Measurements from ENCODE around the gene UGT8. TPM values are rescaled to one million over a fixed set of nuclear protein-coding genes. Genes with fewer than 3 reads are reported as not detected.
"Not testable (repeated sequence)": the region's sequence is repeated elsewhere in the genome, so short reads cannot be mapped to it uniquely, and the experiment has no call there.

The UGT8 gene
- total RNA-seq, 2 experiments from 2014 or later: 17.5 to 18.5 TPM

DNA sequence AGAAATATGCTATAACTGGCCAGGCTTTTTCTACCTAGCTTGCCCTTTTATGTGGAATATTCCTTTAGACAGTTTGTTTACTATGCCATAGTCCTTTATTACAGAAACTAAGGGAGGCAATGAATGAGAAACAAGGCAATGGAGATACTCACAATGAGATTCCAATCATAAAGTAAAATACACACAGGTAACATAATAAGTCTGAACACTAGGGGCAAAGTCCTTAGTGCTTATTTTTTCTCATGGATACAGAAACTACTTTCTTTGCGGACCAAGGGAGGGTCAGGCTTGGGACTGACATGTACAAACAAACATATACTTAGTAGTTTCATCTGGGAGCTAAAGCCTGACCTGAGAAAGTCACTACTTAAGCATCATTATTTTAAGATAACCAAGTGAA, 16.0 kb upstream of the UGT8 start:
- 0 out of 2 replicates have a peak, but pooled peaks have one; percentile 21 for TF ChIP-seq CTCF (conservative IDR thresholded peaks at IDR 0.05; ENCODE audit: low read length)
- no peak for TF ChIP-seq EZH2phosphoT487 (IDR thresholded peaks at IDR 0.05; ENCODE audit: borderline replicate concordance, low read depth, low read length)
- no TSS peak for BruUV-seq (replicated peaks)
- H3K9me2 ChIP-seq (ENCODE audit: insufficient read depth, low read length): no peaks in the 10 kb centered on the region
- no peaks in the 10 kb centered on the region for H3K79me2 ChIP-seq (ENCODE audit: insufficient read depth, low read depth, low read length)
- POLR2A ChIA-PET: no interaction called here
- intact Hi-C loops (cut with micrococcal nuclease; ENCODE audit: unreplicated experiment): no loop called here
- no peak overlapping the region for H3K4me2 ChIP-seq (ENCODE audit: low read length)
- no peak overlapping the region for H2AFZ ChIP-seq (ENCODE audit: low read length)
- CTCF ChIA-PET (ENCODE audit: unreplicated experiment): no interaction called here
- no peaks in the 10 kb centered on the region for H3K4me1 ChIP-seq (ENCODE audit: insufficient read depth, low read length, poor library complexity, severe bottlenecking)
- no peaks in the 10 kb centered on the region for H4K20me1 ChIP-seq (ENCODE audit: insufficient read depth, low read length)
- H3K4me3 ChIP-seq (ENCODE audit: low read depth, low read length, poor library complexity, severe bottlenecking): no peak overlapping the region
- H3K9me3 ChIP-seq (ENCODE audit: low read length): 0 out of 2 replicates have a peak, but pooled peaks cover 8% of the 10 kb centered on the region
- no peak overlapping the region for H3K27ac ChIP-seq (ENCODE audit: low read depth, low read length, poor library complexity, severe bottlenecking)
- DNase-seq (ENCODE audit: low spot score): no peak
- no peaks in the 10 kb centered on the region for H3K36me3 ChIP-seq (ENCODE audit: insufficient read depth, low read length)

GRCh38 chr4:114588305-114588704, 10.3 kb upstream of the UGT8 start:
- no peak for DNase-seq (ENCODE audit: low spot score)
- H3K27ac ChIP-seq (ENCODE audit: low read depth, low read length, poor library complexity, severe bottlenecking): no peak overlapping the region
- no peaks in the 10 kb centered on the region for H3K36me3 ChIP-seq (ENCODE audit: insufficient read depth, low read length)
- no peak overlapping the region for H3K4me3 ChIP-seq (ENCODE audit: low read depth, low read length, poor library complexity, severe bottlenecking)
- no TSS peak for BruUV-seq (replicated peaks)
- H2AFZ ChIP-seq (ENCODE audit: low read length): no peak overlapping the region
- TF ChIP-seq EZH2phosphoT487 (IDR thresholded peaks at IDR 0.05; ENCODE audit: borderline replicate concordance, low read depth, low read length): no peak
- TF ChIP-seq CTCF (conservative IDR thresholded peaks at IDR 0.05; ENCODE audit: low read length): no peak
- intact Hi-C loops (cut with micrococcal nuclease; ENCODE audit: unreplicated experiment): no loop called here
- ChIA-PET CTCF (ENCODE audit: unreplicated experiment) (no interaction called here), POLR2A (no interaction called here)
- no peaks in the 10 kb centered on the region for H3K9me3 ChIP-seq (ENCODE audit: low read length)
- no peaks in the 10 kb centered on the region for H3K9me2 ChIP-seq (ENCODE audit: insufficient read depth, low read length)
- H3K4me1 ChIP-seq (ENCODE audit: insufficient read depth, low read length, poor library complexity, severe bottlenecking): no peaks in the 10 kb centered on the region
- no peaks in the 10 kb centered on the region for H4K20me1 ChIP-seq (ENCODE audit: insufficient read depth, low read length)
- no peak overlapping the region for H3K4me2 ChIP-seq (ENCODE audit: low read length)
- no peaks in the 10 kb centered on the region for H3K79me2 ChIP-seq (ENCODE audit: insufficient read depth, low read depth, low read length)

- H3K79me2 ChIP-seq (ENCODE audit: insufficient read depth, low read depth, low read length); H3K4me1 ChIP-seq (ENCODE audit: insufficient read depth, low read length, poor library complexity, severe bottlenecking); H4K20me1 ChIP-seq (ENCODE audit: insufficient read depth, low read length); CTCF ChIA-PET (ENCODE audit: unreplicated experiment); H2AFZ ChIP-seq (ENCODE audit: low read length); H3K4me3 ChIP-seq (ENCODE audit: low read depth, low read length, poor library complexity, severe bottlenecking); intact Hi-C loops (cut with micrococcal nuclease; ENCODE audit: unreplicated experiment); H3K9me3 ChIP-seq (ENCODE audit: low read length); H3K27ac ChIP-seq (ENCODE audit: low read depth, low read length, poor library complexity, severe bottlenecking); BruUV-seq (replicated peaks); H3K4me2 ChIP-seq (ENCODE audit: low read length); H3K9me2 ChIP-seq (ENCODE audit: insufficient read depth, low read length); POLR2A ChIA-PET; H3K36me3 ChIP-seq (ENCODE audit: insufficient read depth, low read length); DNase-seq (ENCODE audit: low spot score): not testable (repeated sequence)
Measured at GRCh38 chr4:114590360-114590759, 8.2 kb upstream of the UGT8 start.
